Measurements from ENCODE around the gene TTYH2.

The TTYH2 gene

DNA sequence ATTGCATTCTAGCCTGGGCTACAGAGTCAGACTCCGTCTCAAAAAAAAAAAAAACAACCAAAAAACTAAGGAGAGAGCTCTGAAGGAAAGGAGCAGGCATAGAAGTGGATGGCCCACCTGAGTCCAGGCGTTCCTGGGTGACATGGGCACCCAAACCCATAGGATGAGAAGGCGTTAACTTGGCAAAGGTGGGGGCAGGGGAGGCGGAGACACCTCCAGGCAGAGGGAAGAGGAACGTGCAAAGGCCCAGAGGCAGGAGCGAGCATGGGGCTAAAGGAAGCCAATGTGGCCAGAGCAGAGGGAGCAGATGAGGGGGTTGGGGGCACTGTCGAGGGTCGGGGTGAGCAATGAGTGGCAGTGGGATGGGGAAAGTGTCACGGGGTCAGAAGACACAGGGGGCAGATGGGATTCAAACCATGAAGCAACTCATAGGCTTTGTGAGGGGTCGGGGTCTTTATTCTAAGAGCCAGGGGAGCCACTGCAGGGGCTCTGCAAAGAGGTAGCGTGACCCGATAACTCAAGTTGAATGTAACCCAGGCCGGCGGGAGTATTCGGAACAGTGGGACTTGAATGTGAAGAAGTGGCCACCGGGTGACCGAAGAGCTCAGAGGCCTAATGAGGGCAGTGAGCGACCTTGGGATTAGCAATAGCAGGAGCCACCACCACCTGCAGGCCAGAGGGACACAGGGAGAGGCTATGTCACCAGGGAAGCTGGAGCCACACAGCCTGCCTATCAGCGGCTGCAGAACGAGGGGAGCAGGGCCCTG is 11.8 kb downstream of the TTYH2 start:
- Histone ChIP-seq H3K4me1 (no peaks in the 10 kb centered on the region), H3K36me3 (replicated peaks) (peaks cover 5% of the 10 kb centered on the region; the same call in 1 of the 2 replicates), H3K27me3 (ENCODE audit: low read depth) (no peaks in the 10 kb centered on the region), H3K4me3 (no peak overlapping the region), H3K9me3 (no peaks in the 10 kb centered on the region)
- no peak for DNase-seq (ENCODE audit: low spot score in 2 of 2)
- in situ Hi-C loops (cut with MboI; ENCODE audit: low sequenced_read_pairs), result loop anchor here (25.0 kb wide), 1 partner anchor 963 kb away; the partner anchor contains the start of gene CPSF4L

GRCh38 chr17:74226252-74226651 is 12.9 kb downstream of the TTYH2 start:
- in situ Hi-C loops (cut with MboI; ENCODE audit: low sequenced_read_pairs), result no loop called here
- no peak overlapping the region for H3K4me3 ChIP-seq
- no peaks in the 10 kb centered on the region for H3K27me3 ChIP-seq (ENCODE audit: low read depth)
- H3K36me3 ChIP-seq (replicated peaks), result peaks cover 5% of the 10 kb centered on the region; the same call in 1 of the 2 replicates
- no peaks in the 10 kb centered on the region for H3K9me3 ChIP-seq
- DNase-seq (ENCODE audit: low spot score in 2 of 2), result no peak
- no peaks in the 10 kb centered on the region for H3K4me1 ChIP-seq

GRCh38 chr17:74227271-74228080 is 14.1 kb downstream of the TTYH2 start:
- Histone ChIP-seq H3K27me3 (ENCODE audit: low read depth) (no peaks in the 10 kb centered on the region), H3K9me3 (no peaks in the 10 kb centered on the region), H3K4me1 (no peaks in the 10 kb centered on the region), H3K36me3 (replicated peaks) (peaks cover 5% of the 10 kb centered on the region; the same call in 1 of the 2 replicates), H3K4me3 (no peak overlapping the region)
- DNase-seq (ENCODE audit: low spot score in 2 of 2), result no peak
- in situ Hi-C loops (cut with MboI; ENCODE audit: low sequenced_read_pairs), result no loop called here

- DNase-seq (ENCODE audit: low spot score in 2 of 2), result no peak
- in situ Hi-C loops (cut with MboI; ENCODE audit: low sequenced_read_pairs), result no loop called here
- Histone ChIP-seq H3K4me1 (no peaks in the 10 kb centered on the region), H3K36me3 (replicated peaks) (peaks cover 5% of the 10 kb centered on the region; the same call in 1 of the 2 replicates), H3K27me3 (ENCODE audit: low read depth) (no peaks in the 10 kb centered on the region), H3K9me3 (no peaks in the 10 kb centered on the region), H3K4me3 (no peak overlapping the region)
Measured at GRCh38 chr17:74228306-74228978, 15.1 kb downstream of the TTYH2 start.

DNA sequence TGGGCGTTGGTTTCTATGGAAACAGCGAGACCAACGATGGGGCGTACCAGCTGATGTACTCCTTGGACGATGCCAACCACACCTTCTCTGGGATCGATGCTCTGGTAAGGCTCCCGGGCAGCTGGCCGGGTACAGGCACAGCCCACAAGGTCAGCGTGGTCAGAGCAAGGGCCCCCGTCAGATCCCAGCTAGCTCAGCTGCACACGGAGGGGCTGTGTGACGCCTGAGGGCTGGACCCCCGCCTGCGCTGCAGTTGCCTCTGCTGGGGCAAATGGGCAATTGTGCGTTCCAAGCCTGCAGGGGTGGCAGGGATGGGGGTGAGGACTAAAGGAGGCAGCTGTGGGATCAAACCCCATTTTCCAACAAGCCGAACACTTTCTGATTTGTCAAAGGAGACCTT is 17.5 kb downstream of the TTYH2 start:
- H3K4me1 ChIP-seq, result no peaks in the 10 kb centered on the region
- H3K4me3 ChIP-seq, result no peak overlapping the region
- in situ Hi-C loops (cut with MboI; ENCODE audit: low sequenced_read_pairs), result no loop called here
- H3K36me3 ChIP-seq (replicated peaks), result no peaks in the 10 kb centered on the region
- no peaks in the 10 kb centered on the region for H3K27me3 ChIP-seq (ENCODE audit: low read depth)
- H3K9me3 ChIP-seq, result no peaks in the 10 kb centered on the region
- no peak for DNase-seq (ENCODE audit: low spot score in 2 of 2)

DNA sequence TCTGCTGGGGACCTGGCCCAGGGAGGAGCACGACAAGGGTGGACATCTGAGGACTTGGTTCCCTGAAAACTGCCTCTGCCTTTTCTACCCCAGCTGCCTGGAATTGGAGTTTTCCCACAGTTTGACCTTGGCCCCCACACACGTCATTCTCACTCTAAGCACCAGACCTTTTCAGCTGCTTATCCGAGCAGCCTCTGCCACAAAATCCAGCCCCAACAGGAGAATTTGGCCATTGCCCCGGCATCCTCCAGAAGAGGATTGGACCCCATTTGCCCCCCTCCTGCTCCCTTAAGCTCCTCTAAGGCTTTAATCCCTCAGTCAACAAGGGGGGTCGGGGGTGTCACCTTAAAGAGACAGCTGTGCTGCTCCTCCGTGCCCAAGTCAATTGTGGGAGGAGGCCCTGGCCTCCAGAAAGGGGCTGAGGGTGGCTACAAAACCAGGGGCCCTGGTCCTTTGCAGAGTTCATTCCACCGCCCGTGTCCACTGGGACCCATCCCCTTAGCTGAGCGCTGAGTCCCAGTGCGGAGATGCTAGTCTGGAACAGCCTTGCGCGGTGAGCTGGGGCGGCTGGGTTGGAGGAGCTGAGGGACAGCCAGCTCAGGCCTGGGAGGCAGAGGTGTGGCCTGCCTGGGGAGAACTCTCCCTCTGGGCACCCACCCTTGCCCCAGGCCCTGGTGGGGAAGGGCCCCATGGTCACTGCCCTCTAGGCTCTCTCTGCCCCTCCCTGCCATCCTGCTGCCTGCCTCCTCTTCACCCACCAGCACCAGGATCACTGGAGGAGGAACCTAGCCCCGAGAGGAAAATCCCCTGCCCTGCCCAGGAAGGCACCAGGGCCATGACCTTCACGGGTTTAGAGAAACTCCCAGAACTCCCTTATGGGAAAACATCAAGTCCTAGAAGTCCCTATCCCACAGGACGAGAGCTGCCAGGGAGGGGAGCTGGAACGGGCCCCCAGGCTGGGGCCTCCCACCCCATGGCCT is 18.8 kb downstream of the TTYH2 start:
- H3K36me3 ChIP-seq (replicated peaks), result no peaks in the 10 kb centered on the region
- no peak overlapping the region for H3K4me3 ChIP-seq
- H3K9me3 ChIP-seq, result no peaks in the 10 kb centered on the region
- no peaks in the 10 kb centered on the region for H3K27me3 ChIP-seq (ENCODE audit: low read depth)
- H3K4me1 ChIP-seq, result no peaks in the 10 kb centered on the region
- DNase-seq (ENCODE audit: low spot score in 2 of 2), result no peak
- in situ Hi-C loops (cut with MboI; ENCODE audit: low sequenced_read_pairs), result no loop called here

DNA sequence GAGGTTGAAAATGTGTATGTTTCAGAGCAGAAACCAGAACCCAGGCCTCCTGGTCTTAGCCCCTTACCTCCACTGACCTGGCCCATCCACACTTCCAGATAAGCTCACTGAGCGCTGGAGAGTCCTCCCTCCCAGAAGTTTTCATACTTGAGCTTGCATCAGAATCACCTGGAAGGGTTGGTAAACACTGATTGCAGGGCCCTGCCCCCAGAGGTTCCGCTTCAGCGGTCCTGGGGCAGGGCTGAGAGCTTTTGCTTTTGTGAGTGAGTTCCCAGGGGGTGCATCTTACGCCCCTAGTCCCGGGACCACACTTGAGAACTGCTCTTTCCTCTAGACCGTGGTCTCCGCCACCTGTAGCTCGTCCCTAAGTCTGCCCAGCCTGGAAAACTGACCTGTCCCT is 20.6 kb downstream of the TTYH2 start:
- H3K4me3 ChIP-seq, result no peak overlapping the region
- H3K27me3 ChIP-seq (ENCODE audit: low read depth), result no peaks in the 10 kb centered on the region
- H3K36me3 ChIP-seq (replicated peaks), result no peaks in the 10 kb centered on the region
- no peaks in the 10 kb centered on the region for H3K4me1 ChIP-seq
- H3K9me3 ChIP-seq, result no peaks in the 10 kb centered on the region
- DNase-seq (ENCODE audit: low spot score in 2 of 2), result no peak
- in situ Hi-C loops (cut with MboI; ENCODE audit: low sequenced_read_pairs), result no loop called here

DNA sequence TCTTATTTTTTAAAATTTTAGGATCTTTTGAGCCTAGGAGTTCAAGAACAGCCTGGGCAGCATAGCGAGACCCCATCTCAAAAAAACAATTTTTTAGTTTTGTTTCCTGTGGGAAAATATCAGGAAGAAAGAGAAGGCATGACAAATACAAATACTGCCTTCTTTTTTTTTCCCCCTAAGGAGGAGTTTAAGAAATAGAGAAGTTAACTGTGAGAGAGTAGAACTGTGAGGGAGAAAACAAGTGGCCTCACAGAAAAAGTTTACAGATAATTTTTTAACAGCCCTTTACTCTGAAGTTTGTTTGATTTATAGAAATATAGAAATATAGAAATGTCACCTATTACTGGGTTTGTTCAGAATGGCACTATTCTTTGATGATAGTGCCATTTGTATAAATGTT is 21.1 kb downstream of the TTYH2 start:
- in situ Hi-C loops (cut with MboI; ENCODE audit: low sequenced_read_pairs), result no loop called here
- no peaks in the 10 kb centered on the region for H3K36me3 ChIP-seq (replicated peaks)

DNA sequence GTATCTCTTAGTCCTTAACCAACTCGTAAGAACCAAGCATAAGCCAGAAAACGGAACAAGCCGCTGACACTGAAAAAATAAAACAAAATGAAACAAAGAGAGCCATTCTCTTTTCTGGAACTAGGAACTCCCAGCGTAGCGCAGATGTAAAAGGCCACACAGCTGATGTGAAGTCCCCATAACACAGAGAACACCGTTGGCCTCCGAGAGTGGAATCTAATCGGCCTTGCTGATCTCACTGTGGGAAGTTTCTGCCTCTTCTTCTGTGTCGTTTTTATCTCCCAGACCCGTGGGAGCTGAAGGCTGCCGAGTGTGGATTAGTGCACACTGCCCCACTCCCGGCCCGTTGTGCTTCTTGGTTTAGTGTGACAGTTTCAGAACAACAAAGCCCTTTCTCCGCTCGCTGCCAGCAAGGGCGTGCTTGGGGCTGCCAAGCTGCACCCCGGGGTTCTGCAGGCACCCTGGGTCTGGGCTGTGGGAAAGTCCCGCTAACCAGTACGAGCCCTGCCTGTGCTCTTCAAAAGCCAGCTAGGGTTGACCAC is 21.7 kb downstream of the TTYH2 start:
- no peaks in the 10 kb centered on the region; the same call in 1 of the 2 replicates for H3K4me1 ChIP-seq
- no peaks in the 10 kb centered on the region for H3K27me3 ChIP-seq (ENCODE audit: low read depth)
- H3K9me3 ChIP-seq, result no peaks in the 10 kb centered on the region
- in situ Hi-C loops (cut with MboI; ENCODE audit: low sequenced_read_pairs), result no loop called here
- no peak overlapping the region for H3K4me3 ChIP-seq
- H3K36me3 ChIP-seq (replicated peaks), result no peaks in the 10 kb centered on the region
- no peak for DNase-seq (ENCODE audit: low spot score in 2 of 2)

More for the DNA sequence above, 21.1 kb downstream of the TTYH2 start:
- H3K4me1 ChIP-seq, result no peaks in the 10 kb centered on the region; the same call in 1 of the 2 replicates
- no peaks in the 10 kb centered on the region for H3K9me3 ChIP-seq
- DNase-seq (ENCODE audit: low spot score in 2 of 2), result no peak
- no peak overlapping the region for H3K4me3 ChIP-seq
- no peaks in the 10 kb centered on the region for H3K27me3 ChIP-seq (ENCODE audit: low read depth)

DNA sequence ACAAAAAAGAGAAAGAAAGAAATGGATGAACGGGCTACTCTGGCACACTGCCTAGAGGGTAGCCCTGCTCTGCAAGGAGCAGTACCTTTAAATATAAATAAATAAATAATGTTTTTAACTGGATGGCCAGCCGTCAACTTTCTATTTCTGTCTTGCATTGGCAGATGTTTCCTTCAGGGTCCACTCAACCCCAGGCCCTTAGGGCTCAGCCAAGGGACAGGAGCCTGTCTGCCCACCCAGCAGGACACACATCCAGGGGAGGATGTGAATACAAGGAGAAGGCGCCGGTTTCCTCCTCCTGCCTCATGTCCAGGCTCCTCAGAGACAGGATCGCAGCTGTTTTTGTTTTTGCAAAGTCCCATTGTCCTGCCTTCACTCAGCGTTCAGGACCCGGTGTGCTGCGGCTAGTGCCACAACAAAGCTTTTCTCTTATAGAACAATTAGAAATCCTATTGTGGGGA is 22.6 kb downstream of the TTYH2 start:
- no peaks in the 10 kb centered on the region; the same call in 1 of the 2 replicates for H3K4me1 ChIP-seq
- no peaks in the 10 kb centered on the region for H3K27me3 ChIP-seq (ENCODE audit: low read depth)
- no peak for DNase-seq (ENCODE audit: low spot score in 2 of 2)
- no peak overlapping the region for H3K4me3 ChIP-seq
- in situ Hi-C loops (cut with MboI; ENCODE audit: low sequenced_read_pairs), result no loop called here
- no peaks in the 10 kb centered on the region for H3K36me3 ChIP-seq (replicated peaks)
- no peaks in the 10 kb centered on the region for H3K9me3 ChIP-seq

DNA sequence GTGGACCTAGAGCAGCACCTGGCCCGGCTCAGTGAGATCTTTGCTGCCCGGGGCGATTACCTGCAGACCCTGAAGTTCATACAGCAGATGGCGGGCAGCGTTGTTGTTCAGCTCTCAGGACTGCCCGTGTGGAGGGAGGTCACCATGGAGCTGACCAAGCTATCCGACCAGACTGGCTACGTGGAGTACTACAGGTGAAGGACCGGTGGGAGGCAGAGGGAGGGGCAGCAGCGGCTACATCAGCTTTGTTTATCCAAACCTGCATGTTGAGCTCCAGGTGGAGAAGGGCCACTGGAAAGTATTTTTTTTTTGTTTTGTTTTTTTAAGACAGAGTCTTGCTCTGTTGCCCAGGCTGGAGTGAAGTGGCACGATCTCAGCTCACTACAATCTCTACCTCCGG is 23.9 kb downstream of the TTYH2 start:
- H3K36me3 ChIP-seq (replicated peaks), result no peaks in the 10 kb centered on the region
- DNase-seq (ENCODE audit: low spot score in 2 of 2), result no peak
- H3K9me3 ChIP-seq, result no peaks in the 10 kb centered on the region
- H3K4me3 ChIP-seq, result no peak overlapping the region
- in situ Hi-C loops (cut with MboI; ENCODE audit: low sequenced_read_pairs), result no loop called here
- no peaks in the 10 kb centered on the region for H3K27me3 ChIP-seq (ENCODE audit: low read depth)
- no peaks in the 10 kb centered on the region; the same call in 1 of the 2 replicates for H3K4me1 ChIP-seq

- Histone ChIP-seq H3K36me3 (replicated peaks) (no peaks in the 10 kb centered on the region), H3K4me3 (no peak overlapping the region), H3K9me3 (no peaks in the 10 kb centered on the region), H3K27me3 (ENCODE audit: low read depth) (no peaks in the 10 kb centered on the region), H3K4me1 (no peaks in the 10 kb centered on the region; the same call in 1 of the 2 replicates)
- in situ Hi-C loops (cut with MboI; ENCODE audit: low sequenced_read_pairs), result no loop called here
- DNase-seq (ENCODE audit: low spot score in 2 of 2), result no peak
Measured at GRCh38 chr17:74239172-74239571, 25.8 kb downstream of the TTYH2 start.
